ENCODE results near the gene PTH1R.

The PTH1R gene

DNA sequence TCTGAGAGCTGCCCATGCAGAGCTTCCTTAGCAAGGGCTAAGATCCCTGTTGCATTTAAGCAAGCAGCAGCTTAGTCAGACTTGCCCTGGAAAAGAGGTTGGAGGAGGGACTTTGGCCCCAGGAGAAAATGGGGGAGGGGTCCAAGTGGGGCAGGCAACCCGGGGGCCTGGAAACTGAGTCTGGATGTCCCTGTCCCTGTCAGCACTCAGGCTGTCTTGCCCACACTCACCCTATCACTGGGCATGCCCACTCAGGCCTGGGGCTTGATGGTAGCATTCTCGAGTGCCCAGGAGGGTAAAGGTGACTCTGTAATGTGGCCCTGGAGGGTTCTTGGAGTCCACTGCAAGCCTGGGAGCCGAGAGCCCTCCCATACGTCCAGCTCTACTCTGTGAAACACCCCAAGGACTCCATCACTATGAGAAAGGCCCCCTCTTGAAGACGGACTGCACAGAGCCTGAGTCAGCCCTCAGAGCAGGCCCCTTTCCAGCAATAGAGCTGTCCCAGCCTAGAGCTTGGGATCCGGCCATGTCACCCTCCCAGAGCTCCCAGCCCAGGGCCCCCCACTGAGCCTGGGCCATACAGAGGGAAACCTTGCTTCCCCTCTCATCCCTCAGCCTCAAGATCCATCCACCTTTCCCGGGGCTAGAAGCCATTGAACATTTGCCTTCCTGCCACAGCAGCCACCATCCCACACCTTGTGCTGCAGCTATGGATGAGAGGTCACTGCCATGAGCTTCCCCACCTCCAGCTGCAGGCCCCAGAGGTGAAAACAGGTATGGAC, 27.6 kb upstream of the PTH1R start:
- DNase-seq (ENCODE audit: low read depth), result no peak

DNA sequence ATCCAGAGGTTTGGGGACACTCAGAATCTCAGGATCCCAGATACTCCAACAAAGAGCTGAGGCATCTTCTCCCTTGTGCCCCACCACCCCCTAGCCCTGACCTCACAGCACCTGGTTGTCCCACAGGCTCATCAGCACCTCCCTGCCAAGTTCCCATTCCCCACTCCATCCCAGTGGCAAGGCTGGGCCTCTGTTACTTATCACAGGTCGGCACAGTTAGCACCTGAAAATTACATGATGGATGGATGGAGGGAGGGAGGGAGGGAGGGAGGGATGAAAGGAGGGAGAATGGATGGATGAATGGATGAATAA, 27.1 kb upstream of the PTH1R start:
- DNase-seq (ENCODE audit: low read depth), result no peak

GRCh38 chr3:46851364-46852333, 25.9 kb upstream of the PTH1R start:
- no peak for DNase-seq (ENCODE audit: low read depth)

DNA sequence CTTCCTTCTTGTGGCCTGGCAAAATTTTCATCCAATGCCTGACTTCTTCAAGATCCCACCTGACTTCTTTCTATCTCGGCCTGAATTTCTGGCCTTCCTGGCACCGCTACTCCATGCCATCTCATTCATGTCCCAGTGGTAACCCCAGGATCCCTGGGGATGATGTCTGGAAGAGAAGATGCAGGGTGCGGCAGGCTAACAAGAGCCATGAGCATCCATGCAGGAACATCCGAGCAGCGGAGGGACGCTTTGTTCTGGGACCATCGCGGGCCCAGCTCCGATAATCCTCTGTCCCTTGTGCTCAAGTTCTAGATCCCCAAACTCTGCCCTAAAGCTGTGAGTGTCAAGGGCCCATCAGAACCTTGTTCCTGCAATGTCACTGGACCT, 25.2 kb upstream of the PTH1R start:
- no peak for DNase-seq (ENCODE audit: low read depth)

DNA sequence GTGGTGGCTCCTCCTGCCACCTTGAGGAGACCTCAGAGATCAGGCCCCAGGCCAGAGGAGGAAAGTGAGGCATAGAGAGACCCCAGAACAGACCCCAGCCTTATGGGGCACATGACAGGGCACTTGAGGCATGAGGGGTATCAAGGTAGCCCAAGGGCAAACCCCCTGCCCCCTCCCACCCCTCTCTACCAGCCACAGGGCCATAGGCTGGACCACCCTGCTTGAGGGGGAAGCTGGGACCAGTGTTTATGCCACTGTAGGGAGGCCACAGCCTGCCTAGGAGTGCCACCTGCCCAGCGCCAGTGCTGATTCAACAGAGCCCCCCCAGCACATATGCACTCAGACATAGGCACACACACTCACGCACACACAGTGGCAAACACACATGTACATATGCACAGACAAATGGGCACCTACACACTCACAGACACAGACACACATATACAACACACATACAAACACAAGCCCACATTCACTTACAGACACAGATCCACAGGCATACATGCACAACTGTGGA, 24.6 kb upstream of the PTH1R start:
- no peak for DNase-seq (ENCODE audit: low read depth)

- no peak for DNase-seq (ENCODE audit: low read depth)
Measured at GRCh38 chr3:46853441-46854415, 23.8 kb upstream of the PTH1R start.

GRCh38 chr3:46854555-46854991, 22.9 kb upstream of the PTH1R start:
- no peak for DNase-seq (ENCODE audit: low read depth)

DNA sequence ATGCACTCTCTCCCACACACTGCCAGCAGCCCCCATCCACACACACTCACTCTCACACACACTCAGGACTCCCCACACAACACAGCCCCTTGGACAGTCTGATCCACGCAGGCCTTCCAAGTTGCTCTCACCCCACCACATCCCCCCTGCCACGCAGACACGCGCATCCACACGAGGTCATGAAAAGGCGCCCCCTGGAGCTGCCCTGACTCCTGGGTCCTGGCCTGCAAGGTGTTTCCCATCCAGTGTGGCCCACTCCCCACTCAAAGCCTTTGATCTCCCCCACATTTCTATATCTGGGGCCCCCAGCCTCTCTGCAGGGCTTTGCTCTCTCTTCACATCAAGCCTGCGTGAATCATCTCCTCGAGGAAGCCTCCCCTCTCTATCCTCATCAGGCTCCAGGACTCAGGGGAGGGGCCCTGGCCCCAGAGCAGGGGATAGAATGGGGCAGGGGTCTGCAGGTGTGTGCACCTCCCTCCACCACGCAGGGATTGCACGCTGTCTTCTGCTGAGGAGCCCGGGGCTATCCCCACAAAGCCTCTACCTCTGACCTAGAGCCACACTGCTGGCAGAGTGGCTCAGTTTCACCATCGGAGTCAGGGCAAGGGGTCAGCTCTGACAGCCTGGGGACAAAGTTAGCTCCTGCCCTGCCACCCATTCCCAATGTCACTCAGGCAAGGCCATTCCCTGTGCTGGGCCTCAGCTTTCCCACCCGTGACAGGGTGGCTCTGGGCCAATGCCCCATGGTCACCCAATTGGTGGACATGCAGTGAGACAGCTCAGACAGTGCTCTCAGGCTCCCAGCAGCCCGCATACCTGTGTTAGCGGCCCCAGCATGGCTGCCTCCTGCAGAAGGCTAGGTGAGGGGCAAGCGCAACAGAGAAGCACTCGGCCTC, 20.7 kb upstream of the PTH1R start:
- DNase-seq (ENCODE audit: low read depth), result no peak

- no peak for DNase-seq (ENCODE audit: low read depth)
Measured at GRCh38 chr3:46857485-46858341, 19.8 kb upstream of the PTH1R start.

DNA sequence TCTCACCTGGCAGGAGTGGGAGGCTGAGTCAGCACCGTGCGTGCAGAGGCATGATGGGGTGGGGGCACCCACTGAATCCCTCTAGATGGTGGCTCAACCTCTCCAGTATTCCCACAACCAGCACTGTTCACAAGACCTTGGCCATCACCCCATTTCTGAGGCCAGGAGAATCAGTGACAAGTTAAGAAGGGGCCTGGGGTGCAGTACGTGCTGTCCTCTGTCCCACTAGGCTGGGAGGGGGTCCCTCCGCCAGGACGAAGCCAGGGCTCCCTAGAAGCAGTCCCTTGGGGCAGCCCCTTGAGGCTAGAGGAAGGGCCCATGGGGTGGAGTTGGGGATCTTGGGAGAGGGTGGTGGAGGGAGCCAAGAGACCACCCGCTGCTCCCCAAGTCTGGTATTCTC, 19.1 kb upstream of the PTH1R start:
- no peak for DNase-seq (ENCODE audit: low read depth)

- DNase-seq (ENCODE audit: low read depth), result no peak
Measured at GRCh38 chr3:46859001-46859710, 18.4 kb upstream of the PTH1R start.

- no peak for DNase-seq (ENCODE audit: low read depth)
Measured at GRCh38 chr3:46860017-46860809, 17.3 kb upstream of the PTH1R start.

DNA sequence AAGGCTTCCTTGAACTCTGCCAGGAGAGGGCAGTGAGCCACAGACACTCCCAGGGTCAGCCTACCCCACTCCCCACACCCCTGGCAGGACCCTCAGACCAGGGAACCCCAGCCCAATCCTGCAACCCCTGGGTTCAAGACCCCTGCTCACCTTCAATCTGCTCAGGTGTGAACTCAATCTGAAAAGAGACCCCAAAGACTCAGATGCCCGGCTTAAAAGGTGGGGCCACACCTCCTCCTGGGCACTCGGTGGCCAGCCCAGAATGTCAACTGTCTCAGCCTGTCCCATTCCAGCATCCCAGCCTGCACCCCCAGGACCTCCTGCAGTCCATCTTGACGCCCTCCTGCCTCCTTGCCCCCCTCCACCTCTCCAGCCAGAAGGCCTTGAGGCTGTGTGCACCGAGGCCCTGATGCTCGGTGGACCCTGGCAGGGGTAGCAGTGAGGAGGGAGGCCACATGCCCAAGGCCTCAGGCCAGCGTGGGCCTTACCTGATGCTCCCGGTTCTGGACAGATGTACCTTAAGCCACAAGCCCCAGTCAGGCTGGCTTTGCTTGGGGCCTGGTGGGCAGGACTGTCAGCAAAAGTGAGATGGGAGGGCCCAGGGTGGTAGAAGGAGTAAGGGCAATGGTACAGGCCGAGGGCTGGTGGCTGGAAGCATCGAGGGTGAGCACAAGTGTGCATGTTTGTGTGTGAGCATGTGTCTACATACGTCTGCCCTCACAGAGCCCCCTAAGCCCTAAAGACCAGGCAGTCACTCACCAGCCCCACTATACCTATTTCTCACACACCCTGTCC, 16.5 kb upstream of the PTH1R start:
- no peak for DNase-seq (ENCODE audit: low read depth)

GRCh38 chr3:46861605-46862368, 15.7 kb upstream of the PTH1R start:
- no peak for DNase-seq (ENCODE audit: low read depth)

- no peak for DNase-seq (ENCODE audit: low read depth)
Measured at GRCh38 chr3:46862369-46863025, 15.0 kb upstream of the PTH1R start.

DNA sequence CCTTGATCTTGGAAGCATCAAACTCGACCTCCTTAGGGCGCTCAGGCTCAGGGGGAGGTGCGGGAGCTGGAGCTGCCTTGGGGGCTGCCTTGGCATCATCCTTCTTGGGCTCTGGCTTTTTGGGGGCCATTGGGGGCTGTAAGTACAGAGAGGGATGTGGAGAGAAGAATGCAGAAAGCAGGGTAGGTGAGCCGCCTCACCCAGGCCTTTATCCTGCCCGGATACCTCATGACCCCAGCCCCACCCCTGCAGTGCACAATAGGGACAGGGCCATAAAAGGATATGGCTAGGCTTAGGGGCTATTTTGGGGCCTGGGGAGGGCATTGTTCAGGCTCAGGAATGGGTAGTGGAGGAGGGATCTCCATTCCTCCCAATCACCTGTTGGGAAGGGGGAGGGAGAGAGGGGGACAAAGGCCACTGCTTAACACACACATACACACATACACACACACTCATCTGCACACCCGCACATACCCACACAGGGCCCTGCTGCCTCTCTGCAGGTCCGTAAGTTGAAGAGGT, 14.2 kb upstream of the PTH1R start, which contains the start of gene MYL3:
MYL3 (minus strand) TSS at position 184 of the 522 bp plus-strand sequence; CDS start at position 130, 54 bp downstream.
- DNase-seq (ENCODE audit: low read depth), result no peak
